Duodenal mucosa (tissue), 2 donors: ENCODE data around the gene FARS2.

Source experiments
- H3K27ac ChIP-seq: one replicate; pipeline ENCODE4 v1.7.0; 2013; ENCODE audit warnings: low read depth, low read length
- H3K27me3 ChIP-seq, 2 donors: one replicate each; pipeline ENCODE4 v1.7.0; 2013; ENCODE audit warnings: low read length in 2 of 2, control low read depth in 1 of 2; ENCODE audit not compliant: insufficient read depth in 2 of 2, control insufficient read depth in 1 of 2
- H3K36me3 ChIP-seq, 2 donors: one replicate each; pipeline ENCODE4 v1.7.0; 2013; ENCODE audit warnings: low read length in 2 of 2, control low read depth in 1 of 2; ENCODE audit not compliant: insufficient read depth in 2 of 2, control insufficient read depth in 1 of 2
- H3K4me1 ChIP-seq, 2 donors: one replicate each; pipeline ENCODE4 v1.7.0; 2013; ENCODE audit warnings: low read length in 2 of 2, control low read depth in 1 of 2; ENCODE audit not compliant: insufficient read depth in 2 of 2, control insufficient read depth in 1 of 2
- H3K4me3 ChIP-seq, 2 donors: one replicate each; pipeline ENCODE4 v1.7.0; 2013; ENCODE audit warnings: low read length in 2 of 2, low read depth in 1 of 2
- H3K9ac ChIP-seq, 2 donors: one replicate each; pipeline ENCODE4 v1.7.0; 2013; ENCODE audit warnings: low read length in 2 of 2, low read depth in 1 of 2
- H3K9me3 ChIP-seq, 2 donors: one replicate each; pipeline ENCODE4 v1.7.0; 2013; ENCODE audit warnings: low read length in 2 of 2, control low read depth in 1 of 2; ENCODE audit not compliant: control insufficient read depth in 1 of 2

The FARS2 gene

GRCh38 chr6:5744497-5744896, 483.2 kb downstream of the FARS2 start:
- no peak overlapping the region for H3K4me3 ChIP-seq
- no peaks in the 10 kb centered on the region for H3K27me3 ChIP-seq
- H3K27ac ChIP-seq: no peak overlapping the region
- peaks cover 0 to 7% of the 10 kb centered on the region in 2 donors for H3K36me3 ChIP-seq
- no peaks in the 10 kb centered on the region for H3K4me1 ChIP-seq
- H3K9me3 ChIP-seq: no peaks in the 10 kb centered on the region
- H3K9ac ChIP-seq: no peak overlapping the region

GRCh38 chr6:5745081-5745480, 483.8 kb downstream of the FARS2 start:
- Histone ChIP-seq H3K27ac (no peak overlapping the region), H3K9me3 (no peaks in the 10 kb centered on the region), H3K4me1 (no peaks in the 10 kb centered on the region), H3K36me3 (peaks cover 0 to 7% of the 10 kb centered on the region in 2 donors), H3K4me3 (no peak overlapping the region), H3K9ac (no peak overlapping the region), H3K27me3 (no peaks in the 10 kb centered on the region)

- Histone ChIP-seq H3K9ac (no peak overlapping the region), H3K27me3 (no peaks in the 10 kb centered on the region), H3K27ac (no peak overlapping the region), H3K4me1 (no peaks in the 10 kb centered on the region), H3K9me3 (no peaks in the 10 kb centered on the region), H3K4me3 (no peak overlapping the region), H3K36me3 (peaks cover 0 to 2% of the 10 kb centered on the region in 2 donors)
Measured at GRCh38 chr6:5746053-5746758, 484.9 kb downstream of the FARS2 start.

GRCh38 chr6:5746759-5747130, 485.4 kb downstream of the FARS2 start:
- no peak overlapping the region for H3K4me3 ChIP-seq
- H3K9me3 ChIP-seq: no peaks in the 10 kb centered on the region
- no peak overlapping the region for H3K27ac ChIP-seq
- no peak overlapping the region for H3K9ac ChIP-seq
- no peaks in the 10 kb centered on the region for H3K27me3 ChIP-seq
- H3K36me3 ChIP-seq: no peaks in the 10 kb centered on the region
- no peaks in the 10 kb centered on the region for H3K4me1 ChIP-seq

DNA sequence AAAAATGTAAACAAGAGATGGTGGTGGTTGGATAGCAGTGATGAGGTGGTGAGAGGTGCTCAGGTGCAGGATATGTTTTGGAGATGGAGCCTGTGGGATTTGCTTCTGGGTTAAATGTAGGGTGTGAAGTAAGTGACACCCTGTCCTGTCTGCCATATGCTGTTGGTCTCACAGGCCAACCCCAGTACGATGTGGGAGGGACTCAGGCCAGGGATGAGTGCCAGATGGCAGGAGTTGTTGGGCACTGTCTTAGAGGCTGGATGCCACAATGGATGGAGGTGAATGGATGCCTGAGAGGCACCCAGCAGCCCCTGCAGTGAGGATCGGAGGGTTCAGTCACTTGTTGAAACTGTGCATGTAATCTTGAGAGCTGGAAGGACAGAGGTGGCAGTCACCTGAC, 486.1 kb downstream of the FARS2 start:
- Histone ChIP-seq H3K9me3 (no peaks in the 10 kb centered on the region), H3K4me1 (no peaks in the 10 kb centered on the region), H3K27ac (no peak overlapping the region), H3K9ac (no peak overlapping the region), H3K36me3 (no peaks in the 10 kb centered on the region), H3K4me3 (no peak overlapping the region), H3K27me3 (no peaks in the 10 kb centered on the region)

GRCh38 chr6:5749016-5749650, 487.8 kb downstream of the FARS2 start:
- Histone ChIP-seq H3K9me3 (peaks cover 2 to 4% of the 10 kb centered on the region in 2 donors), H3K36me3 (no peaks in the 10 kb centered on the region), H3K4me1 (no peaks in the 10 kb centered on the region), H3K27ac (no peak overlapping the region), H3K27me3 (no peaks in the 10 kb centered on the region), H3K9ac (no peak overlapping the region), H3K4me3 (no peak overlapping the region)

- no peak overlapping the region for H3K27ac ChIP-seq
- H3K27me3 ChIP-seq: no peaks in the 10 kb centered on the region
- no peak overlapping the region for H3K9ac ChIP-seq
- H3K36me3 ChIP-seq: no peaks in the 10 kb centered on the region
- H3K9me3 ChIP-seq: peaks cover 8 to 9% of the 10 kb centered on the region in 2 donors
- H3K4me3 ChIP-seq: no peak overlapping the region
- no peaks in the 10 kb centered on the region for H3K4me1 ChIP-seq
Measured at GRCh38 chr6:5749651-5750215, 488.4 kb downstream of the FARS2 start.

- Histone ChIP-seq H3K27ac (no peak overlapping the region), H3K9me3 (peaks cover 9 to 10% of the 10 kb centered on the region in 2 donors), H3K4me3 (no peak overlapping the region), H3K36me3 (no peaks in the 10 kb centered on the region), H3K9ac (no peak overlapping the region), H3K27me3 (no peaks in the 10 kb centered on the region), H3K4me1 (no peaks in the 10 kb centered on the region)
Measured at GRCh38 chr6:5751525-5752390, 490.4 kb downstream of the FARS2 start.

GRCh38 chr6:5752391-5752680, 491.0 kb downstream of the FARS2 start:
- H3K27ac ChIP-seq: no peak overlapping the region
- no peaks in the 10 kb centered on the region for H3K36me3 ChIP-seq

DNA sequence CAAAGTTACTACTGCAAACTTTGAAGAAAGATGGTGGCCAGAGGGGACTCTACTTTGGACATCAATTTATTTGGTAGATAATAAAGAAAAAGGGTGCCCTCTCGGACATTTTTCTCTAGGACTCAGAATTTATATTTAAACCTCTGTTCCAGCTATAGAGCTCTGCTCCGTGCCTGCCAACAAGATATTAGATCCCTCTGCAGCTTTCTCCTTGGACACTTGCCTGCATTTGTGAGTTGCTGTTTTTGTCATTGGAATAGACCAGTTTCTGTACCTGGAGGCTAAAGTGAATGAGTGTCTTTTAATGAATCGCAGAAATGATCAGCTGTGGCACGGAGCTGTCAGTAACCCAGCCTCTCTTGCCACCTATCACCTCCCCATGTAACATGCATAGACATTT, 491.9 kb downstream of the FARS2 start:
- Histone ChIP-seq H3K9me3 (peaks cover 9 to 10% of the 10 kb centered on the region in 2 donors), H3K9ac (no peak overlapping the region), H3K27ac (no peak overlapping the region), H3K27me3 (no peaks in the 10 kb centered on the region), H3K4me1 (no peaks in the 10 kb centered on the region), H3K36me3 (no peaks in the 10 kb centered on the region), H3K4me3 (no peak overlapping the region)

More at GRCh38 chr6:5752391-5752680, 491.0 kb downstream of the FARS2 start:
- no peaks in the 10 kb centered on the region for H3K27me3 ChIP-seq
- H3K9ac ChIP-seq: no peak overlapping the region
- no peaks in the 10 kb centered on the region for H3K4me1 ChIP-seq
- H3K9me3 ChIP-seq: peaks cover 9 to 10% of the 10 kb centered on the region in 2 donors
- no peak overlapping the region for H3K4me3 ChIP-seq
